HepG2 (cell line): ENCODE data around the gene PPP4R4. TPM values are rescaled to one million over a fixed set of nuclear protein-coding genes. Genes with fewer than 3 reads are reported as not detected.

Experiments
- EEA1 ChIP-seq: sonication (generic); formaldehyde crosslinking; IDR thresholded peaks from 2 replicates; pipeline ENCODE4 v1.5.1; 2020; ENCODE audit warnings: mild to moderate bottlenecking, missing genetic modification reagents, borderline replicate concordance
- ELK4 ChIP-seq: sonication (generic); formaldehyde crosslinking; IDR thresholded peaks from 2 replicates; pipeline ENCODE4 v1.9.0; 2021; ENCODE audit warnings: missing genetic modification reagents, borderline replicate concordance
- FOXP1 ChIP-seq, 2 experiments: fragments of 450-650 bp in 1 of 2; IDR thresholded peaks; 2 replicates each; pipeline ENCODE4 v1.6.1; 2017 to 2018; ENCODE audit warnings: antibody characterized with exemption in 1 of 2
- HNF4G ChIP-seq, 2 experiments: sonication (generic) in 1 of 2; formaldehyde crosslinking in 1 of 2; IDR thresholded peaks; 2 replicates each; pipeline versions ENCODE4 v1.4.0 to v1.6.1; 2011 to 2020; ENCODE audit warnings: borderline replicate concordance in 2 of 2, low read depth in 2 of 2, mild to moderate bottlenecking in 2 of 2, low read length in 1 of 2, missing genetic modification reagents in 1 of 2, moderate library complexity in 1 of 2
- KLF16 ChIP-seq, 2 experiments: sonication (generic) in 1 of 2; formaldehyde crosslinking in 1 of 2; IDR thresholded peaks; 2 replicates each; pipeline versions ENCODE4 v1.6.1 to v1.8.0; 2016 to 2023; ENCODE audit warnings: missing genetic modification reagents in 2 of 2, missing compliant biosample characterization in 1 of 2
- MTA3 ChIP-seq: sonication (generic); formaldehyde crosslinking; IDR thresholded peaks from 2 replicates; pipeline ENCODE4 v1.4.0; 2020; ENCODE audit warnings: missing genetic modification reagents
- MXI1 ChIP-seq: IDR thresholded peaks from 3 replicates; pipeline ENCODE4 v1.6.1; 2012; ENCODE audit warnings: low read depth, low read length, inconsistent platforms, borderline replicate concordance
- NR0B2 ChIP-seq: sonication (generic); formaldehyde crosslinking; IDR thresholded peaks from 2 replicates; pipeline ENCODE4 v1.4.0; 2020; ENCODE audit warnings: mild to moderate bottlenecking, missing genetic modification reagents
- PRDM4 ChIP-seq: sonication (generic); formaldehyde crosslinking; IDR thresholded peaks from 2 replicates; pipeline ENCODE4 v1.9.0; 2021; ENCODE audit warnings: missing genetic modification reagents, borderline replicate concordance
- SMARCC2 ChIP-seq: fragments of 450-650 bp; IDR thresholded peaks from 2 replicates; pipeline ENCODE4 v1.6.1; 2017; ENCODE audit warnings: antibody characterized with exemption, mild to moderate bottlenecking
- SRSF9 ChIP-seq: fragments of 200-400 bp; formaldehyde crosslinking; IDR thresholded peaks from 2 replicates; pipeline ENCODE4 v1.6.1; 2018; ENCODE audit warnings: borderline replicate concordance, mild to moderate bottlenecking, low read depth, low read length; ENCODE audit not compliant: insufficient read depth, poor library complexity, severe bottlenecking
- TAF15 ChIP-seq: fragments of 200-400 bp; formaldehyde crosslinking; IDR thresholded peaks from one replicate; pipeline ENCODE4 v1.6.1; 2018; ENCODE audit warnings: mild to moderate bottlenecking, low read depth, low read length; ENCODE audit not compliant: poor library complexity, severe bottlenecking
- ZBTB49 ChIP-seq: sonication (generic); formaldehyde crosslinking; IDR thresholded peaks from 2 replicates; pipeline ENCODE4 v1.4.0; 2020; ENCODE audit warnings: missing genetic modification reagents, borderline replicate concordance
- ZKSCAN5 ChIP-seq: sonication (generic); formaldehyde crosslinking; IDR thresholded peaks from 2 replicates; pipeline ENCODE4 v1.5.1; 2020; ENCODE audit warnings: mild to moderate bottlenecking, missing genetic modification reagents
- ZNF136 ChIP-seq: sonication (generic); formaldehyde crosslinking; IDR thresholded peaks from 2 replicates; pipeline ENCODE4 v1.8.1; 2022; ENCODE audit warnings: low read depth, mild to moderate bottlenecking, moderate library complexity, missing genetic modification reagents
- ZNF30 ChIP-seq: sonication (generic); formaldehyde crosslinking; IDR thresholded peaks from 2 replicates; pipeline ENCODE4 v1.5.0; 2020; ENCODE audit warnings: mild to moderate bottlenecking, missing genetic modification reagents
- ZNF547 ChIP-seq: sonication (generic); formaldehyde crosslinking; IDR thresholded peaks from 2 replicates; pipeline ENCODE4 v1.5.1; 2020; ENCODE audit warnings: mild to moderate bottlenecking, missing genetic modification reagents
- ZNF552 ChIP-seq: sonication (generic); formaldehyde crosslinking; IDR thresholded peaks from 2 replicates; pipeline ENCODE4 v1.9.0; 2022; ENCODE audit warnings: missing genetic modification reagents, mild to moderate bottlenecking, borderline replicate concordance
- ZNF615 ChIP-seq: sonication (generic); formaldehyde crosslinking; IDR thresholded peaks from 2 replicates; pipeline ENCODE4 v1.5.0; 2020; ENCODE audit warnings: mild to moderate bottlenecking, missing genetic modification reagents, borderline replicate concordance
- ZNF737 ChIP-seq: sonication (generic); formaldehyde crosslinking; IDR thresholded peaks from 2 replicates; pipeline ENCODE4 v1.5.0; 2020; ENCODE audit warnings: missing genetic modification reagents, mild to moderate bottlenecking, borderline replicate concordance
- ZNF749 ChIP-seq: sonication (generic); formaldehyde crosslinking; IDR thresholded peaks from 2 replicates; pipeline ENCODE4 v1.8.0; 2022; ENCODE audit warnings: mild to moderate bottlenecking, missing genetic modification reagents, moderate library complexity, borderline replicate concordance
- polyA plus RNA-seq, 8 experiments: library from polyadenylated mRNA; depleted of rRNA in 3 of 8; stranded (reverse) in 7 of 8; unstranded in 1 of 8; fragments of >200 nt; fragmentation: Illumina TruSeq in 4 of 8; extraction: Trizol in 4 of 8; gene quantifications; 2 replicates each; pipeline versions ENCODE4 v1.2.1 to v1.2.3, GENCODE V29; 2011 to 2016; ENCODE audit warnings: low read depth in 4 of 8, missing spikeins in 1 of 8, mixed read lengths in 1 of 8; ENCODE audit not compliant: insufficient read depth in 1 of 8
- total RNA-seq, 5 experiments: library from RNA; depleted of rRNA; stranded (reverse); fragments of >200 nt; fragmentation: Illumina TruSeq; extraction: Trizol; gene quantifications; 2 replicates each; pipeline ENCODE4 v1.2.3, GENCODE V29; 2016; ENCODE audit warnings: low read depth in 1 of 5

PPP4R4 gene
- total and polyA plus RNA-seq, 2 of the 13 experiments (the other 11 are each of a cell fraction or from before 2014, with no cell fraction given): 9.5 to 19.8 TPM

- TF ChIP-seq FOXP1 (IDR thresholded peaks at IDR 0.05) (no peak), FOXP1 (CRISPR knock-in tag; IDR thresholded peaks at IDR 0.05) (peak; percentile 41; the same call in 1 of the 2 replicates), SRSF9 (no peak), TAF15 (no peak), PRDM4 (no peak), ZNF547 (CRISPR knock-in tag) (no peak; the same call in 1 of the 2 replicates), ELK4 (CRISPR knock-in tag) (no peak), ZNF30 (no peak), ZNF136 (CRISPR knock-in tag) (no peak), ZNF615 (no peak), ZKSCAN5 (CRISPR knock-in tag) (no peak), ZNF737 (CRISPR knock-in tag) (no peak), ZNF552 (CRISPR knock-in tag) (no peak), KLF16 (CRISPR knock-in tag; IDR thresholded peaks at IDR 0.05) (peak in 1 of 2 experiments; percentile 86; a peak in 1 of 4 replicates), NR0B2 (no peak), SMARCC2 (no peak), ZBTB49 (CRISPR knock-in tag) (no peak; the same call in 1 of the 2 replicates), ZNF749 (peak; percentile 24; the same call in 1 of the 2 replicates), MTA3 (CRISPR knock-in tag) (no peak), HNF4G (IDR thresholded peaks at IDR 0.05; ENCODE audit: borderline replicate concordance, low read depth, low read length) (no peak; the same call in none of the 2 replicates), HNF4G (CRISPR knock-in tag; IDR thresholded peaks at IDR 0.05; ENCODE audit: borderline replicate concordance, low read depth) (peak; percentile 74; the same call in 1 of the 2 replicates), EEA1 (no peak), MXI1 (peak; percentile 40; the same call in 1 of the 3 replicates)
Observed at GRCh38 chr14:94292872-94293577, 118.9 kb downstream of the PPP4R4 start, which contains the start of gene SERPINA10 (continued).
